ENCODE data around the gene MYLK. TPM values are rescaled to one million over a fixed set of nuclear protein-coding genes. Genes with fewer than 3 reads are reported as not detected.

MYLK gene
- total RNA-seq, 1 experiment from 2014 or later: 23.0 TPM

- no peak for DNase-seq
- H3K4me1 Mint-ChIP-seq (ENCODE audit: low read depth, unreplicated experiment): peaks cover 6% of the 10 kb centered on the region
- Histone ChIP-seq H3K9me3 (no peaks in the 10 kb centered on the region), H3K27me3 (replicated peaks; ENCODE audit: control insufficient read depth, insufficient read depth, low read length) (no peaks in the 10 kb centered on the region), H3K4me3 (ENCODE audit: low read depth, low read length) (no peak overlapping the region), H3K4me1 (no peaks in the 10 kb centered on the region), H3K36me3 (ENCODE audit: control insufficient read depth, insufficient read depth, low read length) (no peaks in the 10 kb centered on the region)
- intact Hi-C loops (cut with micrococcal nuclease; ENCODE audit: unreplicated experiment): no loop called here
- no peak overlapping the region for H3K4me3 Mint-ChIP-seq (ENCODE audit: unreplicated experiment)
- TF ChIP-seq, protein P1, sequence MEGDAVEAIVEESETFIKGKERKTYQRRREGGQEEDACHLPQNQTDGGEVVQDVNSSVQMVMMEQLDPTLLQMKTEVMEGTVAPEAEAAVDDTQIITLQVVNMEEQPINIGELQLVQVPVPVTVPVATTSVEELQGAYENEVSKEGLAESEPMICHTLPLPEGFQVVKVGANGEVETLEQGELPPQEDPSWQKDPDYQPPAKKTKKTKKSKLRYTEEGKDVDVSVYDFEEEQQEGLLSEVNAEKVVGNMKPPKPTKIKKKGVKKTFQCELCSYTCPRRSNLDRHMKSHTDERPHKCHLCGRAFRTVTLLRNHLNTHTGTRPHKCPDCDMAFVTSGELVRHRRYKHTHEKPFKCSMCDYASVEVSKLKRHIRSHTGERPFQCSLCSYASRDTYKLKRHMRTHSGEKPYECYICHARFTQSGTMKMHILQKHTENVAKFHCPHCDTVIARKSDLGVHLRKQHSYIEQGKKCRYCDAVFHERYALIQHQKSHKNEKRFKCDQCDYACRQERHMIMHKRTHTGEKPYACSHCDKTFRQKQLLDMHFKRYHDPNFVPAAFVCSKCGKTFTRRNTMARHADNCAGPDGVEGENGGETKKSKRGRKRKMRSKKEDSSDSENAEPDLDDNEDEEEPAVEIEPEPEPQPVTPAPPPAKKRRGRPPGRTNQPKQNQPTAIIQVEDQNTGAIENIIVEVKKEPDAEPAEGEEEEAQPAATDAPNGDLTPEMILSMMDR (IDR thresholded peaks at IDR 0.05; ENCODE audit: insufficient read depth in 1 of 2, low read depth in 1 of 2, low read length in 1 of 2, severe bottlenecking in 1 of 2, unreplicated experiment in 1 of 2): no peak
- no peaks in the 10 kb centered on the region for H3K27me3 Mint-ChIP-seq (ENCODE audit: insufficient read depth, unreplicated experiment)
- POLR2A ChIA-PET: no interaction called here
- H3K27ac Mint-ChIP-seq (ENCODE audit: unreplicated experiment): no peak overlapping the region
- H3K36me3 Mint-ChIP-seq (ENCODE audit: insufficient read depth, unreplicated experiment): no peaks in the 10 kb centered on the region
- H3K9me3 Mint-ChIP-seq (ENCODE audit: unreplicated experiment): no peaks in the 10 kb centered on the region
- CTCF ChIA-PET: interaction anchor here (0.9 kb wide), 1 partner anchor 10 kb away, joined by 3 read pairs; no protein-coding TSS in a partner anchor
- no TSS peak for BruUV-seq (replicated peaks)
Measured at GRCh38 chr3:123682781-123683504, 201.2 kb downstream of the MYLK start.

GRCh38 chr3:123682302-123682701 is 201.8 kb downstream of the MYLK start:
- TF ChIP-seq, protein P1 (IDR thresholded peaks at IDR 0.05; ENCODE audit: insufficient read depth in 1 of 2, low read depth in 1 of 2, low read length in 1 of 2, severe bottlenecking in 1 of 2, unreplicated experiment in 1 of 2): no peak
- intact Hi-C loops (cut with micrococcal nuclease; ENCODE audit: unreplicated experiment): no loop called here
- ChIA-PET CTCF (interaction anchor here (0.9 to 1.1 kb wide), 2 partner anchors 11 to 30 kb away, joined by 3 to 7 read pairs; no protein-coding TSS in a partner anchor), POLR2A (no interaction called here)
- Histone ChIP-seq H3K4me3 (ENCODE audit: low read depth, low read length) (no peak overlapping the region), H3K9me3 (no peaks in the 10 kb centered on the region), H3K27me3 (replicated peaks; ENCODE audit: control insufficient read depth, insufficient read depth, low read length) (no peaks in the 10 kb centered on the region), H3K36me3 (ENCODE audit: control insufficient read depth, insufficient read depth, low read length) (no peaks in the 10 kb centered on the region), H3K4me1 (no peaks in the 10 kb centered on the region)
- BruUV-seq (replicated peaks): no TSS peak
- no peak overlapping the region for H3K27ac Mint-ChIP-seq (ENCODE audit: unreplicated experiment)
- no peak for DNase-seq
- H3K9me3 Mint-ChIP-seq (ENCODE audit: unreplicated experiment): no peaks in the 10 kb centered on the region
- no peaks in the 10 kb centered on the region for H3K27me3 Mint-ChIP-seq (ENCODE audit: insufficient read depth, unreplicated experiment)
- peaks cover 7% of the 10 kb centered on the region for H3K4me1 Mint-ChIP-seq (ENCODE audit: low read depth, unreplicated experiment)
- no peaks in the 10 kb centered on the region for H3K36me3 Mint-ChIP-seq (ENCODE audit: insufficient read depth, unreplicated experiment)
- no peak overlapping the region for H3K4me3 Mint-ChIP-seq (ENCODE audit: unreplicated experiment)

DNA sequence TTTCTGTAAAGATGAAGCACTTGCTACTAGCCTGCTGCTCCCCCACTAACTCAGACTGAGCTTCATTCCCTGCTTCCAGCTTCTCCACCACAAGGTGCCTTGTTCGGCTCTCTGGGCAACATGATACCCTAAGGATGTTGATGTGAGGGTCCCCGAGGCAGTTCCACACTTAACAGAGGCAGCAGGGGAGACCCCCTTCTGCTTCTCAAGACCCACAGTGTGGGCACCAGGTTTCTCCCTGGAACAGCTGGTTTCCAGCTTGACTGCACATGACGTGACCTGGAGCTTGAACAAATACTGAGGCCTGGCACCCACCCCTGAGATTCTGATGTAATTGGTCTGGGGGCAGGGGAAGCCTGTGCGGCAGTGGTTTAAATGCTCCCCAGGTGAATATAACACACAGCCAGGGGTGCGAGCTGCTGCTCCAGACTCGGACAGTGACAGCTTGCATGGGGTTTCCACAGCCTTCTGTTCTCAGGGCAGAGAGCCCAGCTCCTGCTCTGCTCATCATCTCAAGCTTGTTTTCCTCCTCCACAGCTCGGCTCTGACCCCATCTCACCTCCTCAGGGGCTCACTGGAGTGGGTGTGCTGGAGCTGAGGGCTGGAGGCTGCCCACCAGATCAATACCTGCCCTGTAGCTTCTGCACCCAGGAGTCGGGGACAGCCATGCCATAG is 204.3 kb downstream of the MYLK start:
- Mint-ChIP-seq H3K4me1 (ENCODE audit: low read depth, unreplicated experiment) (peaks cover 7% of the 10 kb centered on the region), H3K27ac (ENCODE audit: unreplicated experiment) (no peak overlapping the region), H3K4me3 (ENCODE audit: unreplicated experiment) (no peak overlapping the region), H3K36me3 (ENCODE audit: insufficient read depth, unreplicated experiment) (no peaks in the 10 kb centered on the region), H3K27me3 (ENCODE audit: insufficient read depth, unreplicated experiment) (no peaks in the 10 kb centered on the region), H3K9me3 (ENCODE audit: unreplicated experiment) (no peaks in the 10 kb centered on the region)
- CTCF ChIA-PET: interaction anchor here (0.8 kb wide), 1 partner anchor 44 kb away, joined by 3 read pairs; no protein-coding TSS in a partner anchor
- Histone ChIP-seq H3K9me3 (no peaks in the 10 kb centered on the region), H3K4me3 (ENCODE audit: low read depth, low read length) (no peak overlapping the region), H3K4me1 (no peaks in the 10 kb centered on the region), H3K36me3 (ENCODE audit: control insufficient read depth, insufficient read depth, low read length) (no peaks in the 10 kb centered on the region), H3K27me3 (replicated peaks; ENCODE audit: control insufficient read depth, insufficient read depth, low read length) (no peaks in the 10 kb centered on the region)
- TF ChIP-seq, protein P1 (IDR thresholded peaks at IDR 0.05; ENCODE audit: insufficient read depth in 1 of 2, low read depth in 1 of 2, low read length in 1 of 2, severe bottlenecking in 1 of 2, unreplicated experiment in 1 of 2): no peak
- POLR2A ChIA-PET: no interaction called here
- no TSS peak for BruUV-seq (replicated peaks)
- intact Hi-C loops (cut with micrococcal nuclease; ENCODE audit: unreplicated experiment): no loop called here
- no peak for DNase-seq

Data from Caco-2 (cell line).